Measurements from ENCODE around the gene OSBP. TPM values are rescaled to one million over a fixed set of nuclear protein-coding genes. Genes with fewer than 3 reads are reported as not detected.

The OSBP gene

GRCh38 chr11:59532620-59533019 is 83.0 kb downstream of the OSBP start:
- H3K18ac ChIP-seq (ENCODE audit: low read length), result no peak overlapping the region
- H4K5ac ChIP-seq (ENCODE audit: low read length), result no peak overlapping the region
- H3K27me3 ChIP-seq (ENCODE audit: insufficient read depth, low read length, poor library complexity), result no peaks in the 10 kb centered on the region
- no peaks in the 10 kb centered on the region for H3K79me2 ChIP-seq (ENCODE audit: control insufficient read depth, insufficient read depth, low read length)
- H2AK5ac ChIP-seq (ENCODE audit: low read length), result no peak overlapping the region
- H2BK15ac ChIP-seq (replicated peaks; ENCODE audit: low read depth), result no peak overlapping the region
- H2BK5ac ChIP-seq (ENCODE audit: low read length), result no peak overlapping the region
- H3K27ac ChIP-seq (ENCODE audit: low read depth, low read length), result no peak overlapping the region
- H3K23ac ChIP-seq (ENCODE audit: low read length), result no peak overlapping the region
- no peak overlapping the region for H2BK120ac ChIP-seq (ENCODE audit: low read depth, low read length)
- no peak overlapping the region for H3K4me3 ChIP-seq (ENCODE audit: low read length)
- no peak for DNase-seq
- no peaks in the 10 kb centered on the region for H3K79me1 ChIP-seq (ENCODE audit: low read length)
- H3K4ac ChIP-seq (ENCODE audit: low read depth, low read length), result no peak overlapping the region
- no peak overlapping the region for H3K4me2 ChIP-seq (ENCODE audit: low read length)
- H3K9ac ChIP-seq (ENCODE audit: low read length), result no peak overlapping the region
- H3K4me1 ChIP-seq (ENCODE audit: control insufficient read depth, low read depth, low read length), result peaks cover 6% of the 10 kb centered on the region
- H3K56ac ChIP-seq (ENCODE audit: low read length), result peak overlapping the region; percentile 22
- no peaks in the 10 kb centered on the region for H3K36me3 ChIP-seq (ENCODE audit: control insufficient read depth, insufficient read depth, low read length)
- WGBS (ENCODE audit: extremely low coverage, insufficient coverage, low lambda C conversion rate), result no CpG with 5 or more reads among the region's 2 CpGs
- no peak overlapping the region for H4K8ac ChIP-seq (ENCODE audit: low read depth, low read length)

GRCh38 chr11:59528711-59529110 is 86.9 kb downstream of the OSBP start:
- peak overlapping the region; percentile 10 for H3K56ac ChIP-seq (ENCODE audit: low read length)
- H2BK120ac ChIP-seq (ENCODE audit: low read depth, low read length), result no peak overlapping the region
- H3K4me2 ChIP-seq (ENCODE audit: low read length), result no peak overlapping the region
- no peak for DNase-seq
- H3K9ac ChIP-seq (ENCODE audit: low read length), result no peak overlapping the region
- no peak overlapping the region for H3K23ac ChIP-seq (ENCODE audit: low read length)
- no peaks in the 10 kb centered on the region for H3K36me3 ChIP-seq (ENCODE audit: control insufficient read depth, insufficient read depth, low read length)
- no peak overlapping the region for H3K4ac ChIP-seq (ENCODE audit: low read depth, low read length)
- no peak overlapping the region for H3K18ac ChIP-seq (ENCODE audit: low read length)
- H3K79me1 ChIP-seq (ENCODE audit: low read length), result no peaks in the 10 kb centered on the region
- no peak overlapping the region for H2BK5ac ChIP-seq (ENCODE audit: low read length)
- peaks cover 5% of the 10 kb centered on the region for H3K4me1 ChIP-seq (ENCODE audit: control insufficient read depth, low read depth, low read length)
- no peak overlapping the region for H3K4me3 ChIP-seq (ENCODE audit: low read length)
- H3K27ac ChIP-seq (ENCODE audit: low read depth, low read length), result no peak overlapping the region
- no peak overlapping the region for H4K5ac ChIP-seq (ENCODE audit: low read length)
- no CpG with 5 or more reads among the region's 7 CpGs for WGBS (ENCODE audit: extremely low coverage, insufficient coverage, low lambda C conversion rate)
- no peak overlapping the region for H4K8ac ChIP-seq (ENCODE audit: low read depth, low read length)
- no peak overlapping the region for H2BK15ac ChIP-seq (replicated peaks; ENCODE audit: low read depth)
- no peak overlapping the region for H2AK5ac ChIP-seq (ENCODE audit: low read length)
- no peaks in the 10 kb centered on the region for H3K27me3 ChIP-seq (ENCODE audit: insufficient read depth, low read length, poor library complexity)
- H3K79me2 ChIP-seq (ENCODE audit: control insufficient read depth, insufficient read depth, low read length), result no peaks in the 10 kb centered on the region

Small RNA genes within 50 kb of the gene (small RNA-seq; reads per million reads assigned to genes)
- gene MIR3162 (ENCODE audit: insufficient read depth), result not detected

Measured in mesendoderm (in vitro differentiated cells).